HEK293 (cell line): ENCODE measurements around the gene IMMP2L.

Experiments used
- BCL11B ChIP-seq: fragments of 450-650 bp; formaldehyde crosslinking; IDR thresholded peaks from 2 replicates; pipeline ENCODE4 v1.5.1; 2016; ENCODE audit warnings: low read depth, missing biosample characterization, missing genetic modification characterization
- CTCF ChIP-seq: fragments of 450-650 bp; formaldehyde crosslinking; IDR thresholded peaks from 2 replicates; pipeline ENCODE4 v1.5.1; 2016; ENCODE audit warnings: missing biosample characterization, missing genetic modification characterization
- FEZF1 ChIP-seq: fragments of 450-650 bp; formaldehyde crosslinking; IDR thresholded peaks from 2 replicates; pipeline ENCODE4 v1.5.1; 2016; ENCODE audit warnings: missing biosample characterization, missing genetic modification characterization
- PBX3 ChIP-seq: sonication (generic); formaldehyde crosslinking; IDR thresholded peaks from 2 replicates; pipeline ENCODE4 v1.8.1; 2022; ENCODE audit warnings: mild to moderate bottlenecking, moderate library complexity, missing genetic modification reagents
- REST ChIP-seq: fragments of 450-650 bp; formaldehyde crosslinking; IDR thresholded peaks from 2 replicates; pipeline ENCODE4 v1.5.1; 2016; ENCODE audit warnings: missing biosample characterization, missing genetic modification characterization
- YY1 ChIP-seq: fragments of 450-650 bp; formaldehyde crosslinking; IDR thresholded peaks from 2 replicates; pipeline ENCODE4 v1.5.1; 2018; ENCODE audit warnings: missing biosample characterization, missing genetic modification characterization
- ZNF175 ChIP-seq: fragments of 450-650 bp; formaldehyde crosslinking; IDR thresholded peaks from 2 replicates; pipeline ENCODE4 v1.5.1; 2016; ENCODE audit warnings: missing biosample characterization, missing genetic modification characterization
- ZNF274 ChIP-seq, 2 experiments: fragments of 200-500 bp in 1 of 2; fragments of 450-650 bp in 1 of 2; sonication (Bioruptor generic) in 1 of 2; formaldehyde crosslinking in 1 of 2; IDR thresholded peaks; 2 replicates each; pipeline versions ENCODE4 v1.5.1 to v1.6.1; 2014 to 2016; ENCODE audit warnings: borderline replicate concordance in 1 of 2, inconsistent platforms in 1 of 2, low read length in 1 of 2, missing biosample characterization in 1 of 2, missing genetic modification characterization in 1 of 2
- ZNF292 ChIP-seq: fragments of 450-650 bp; formaldehyde crosslinking; IDR thresholded peaks from 2 replicates; pipeline ENCODE4 v1.5.1; 2016; ENCODE audit warnings: low read depth, missing biosample characterization, missing genetic modification characterization, borderline replicate concordance
- ZNF335 ChIP-seq: fragments of 450-650 bp; formaldehyde crosslinking; conservative IDR thresholded peaks from 2 replicates; pipeline ENCODE4 v1.5.1; 2016; ENCODE audit warnings: missing biosample characterization, missing genetic modification characterization
- ZNF362 ChIP-seq: fragments of 450-650 bp; formaldehyde crosslinking; IDR thresholded peaks from 2 replicates; pipeline ENCODE4 v1.5.1; 2016; ENCODE audit warnings: missing biosample characterization, missing genetic modification characterization

GRCh38 chr7:111339006-111339405 lies 223.3 kb downstream of the IMMP2L start:
- TF ChIP-seq BCL11B (tag by site-specific recombination) (no peak), CTCF (tag by site-specific recombination) (no peak), REST (no peak), YY1 (tag by site-specific recombination) (no peak), ZNF175 (tag by site-specific recombination) (no peak), ZNF362 (tag by site-specific recombination) (no peak), ZNF292 (no peak), ZNF274 (IDR thresholded peaks at IDR 0.05; ENCODE audit: low read length) (no peak), ZNF274 (tag by site-specific recombination; IDR thresholded peaks at IDR 0.05; ENCODE audit: borderline replicate concordance) (no peak), FEZF1 (no peak), PBX3 (CRISPR knock-in tag) (no peak), ZNF335 (tag by site-specific recombination) (no peak)
